ENCODE data around the gene OSBPL5. TPM values are rescaled to one million over a fixed set of nuclear protein-coding genes. Genes with fewer than 3 reads are reported as not detected.

Gene OSBPL5
- total RNA-seq, 1 experiment from 2014 or later = 16.1 TPM

- DNase-seq = peak; percentile 83
- H3K27ac Mint-ChIP-seq = no peak overlapping the region; a peak in 1 of 7 replicates
- no CpG with 5 or more reads among the region's 14 CpGs for WGBS (ENCODE audit: extremely low coverage, insufficient read length, low lambda C conversion rate)
Observed at GRCh38 chr11:3109921-3110706, 55.0 kb downstream of the OSBPL5 start.

More at GRCh38 chr11:3109921-3110706, 55.0 kb downstream of the OSBPL5 start:
- peak; percentile 85 for TF ChIP-seq CTCF (conservative IDR thresholded peaks at IDR 0.05)
- Mint-ChIP-seq H3K9me3 (peaks cover 33 to 37% of the 10 kb centered on the region in 2 experiments), H3K4me1 (peaks cover 18 to 28% of the 10 kb centered on the region in 2 experiments), H3K27me3 (ENCODE audit: low read depth) (peaks cover 2% of the 10 kb centered on the region; the same call in 1 of the 2 replicates), H3K4me3 (no peak overlapping the region), H3K36me3 (ENCODE audit: insufficient read depth in 1 of 3, low read depth in 3 of 3) (peaks cover 37 to 46% (median 38%) of the 10 kb centered on the region in 3 experiments)
- H2BK5ac ChIP-seq (ENCODE audit: insufficient read length, low read length) = no peak overlapping the region
- no peak overlapping the region for H2BK12ac ChIP-seq (ENCODE audit: insufficient read length, low read depth, low read length)
- H3K23me2 ChIP-seq (ENCODE audit: insufficient read length, low read depth, low read length, poor library complexity, severe bottlenecking) = no peaks in the 10 kb centered on the region
- no peak overlapping the region for H3K14ac ChIP-seq (ENCODE audit: insufficient read depth, low read length)
- H3K9me3 ChIP-seq (ENCODE audit: control insufficient read depth, low read depth, low read length) = peaks cover 9% of the 10 kb centered on the region
- H3K27ac ChIP-seq (ENCODE audit: insufficient read length, low read depth, low read length) = no peak overlapping the region
- H3K79me1 ChIP-seq (ENCODE audit: insufficient read depth, low read depth, low read length, poor library complexity, severe bottlenecking) = no peaks in the 10 kb centered on the region
- no peak overlapping the region for H3T11ph ChIP-seq (ENCODE audit: low read length)
- H4K91ac ChIP-seq (ENCODE audit: insufficient read length, low read depth, low read length) = no peak overlapping the region
- no peak overlapping the region for H3K9ac ChIP-seq (ENCODE audit: extremely low read depth, insufficient read length, low read length)
- no peak overlapping the region for H3K56ac ChIP-seq (ENCODE audit: insufficient read length, low read depth, low read length)
- no peaks in the 10 kb centered on the region for H3K4me1 ChIP-seq (ENCODE audit: insufficient read depth, low read length)
- H3K79me2 ChIP-seq (ENCODE audit: insufficient read depth, low read length) = no peaks in the 10 kb centered on the region
- H4K20me1 ChIP-seq (ENCODE audit: control insufficient read depth, insufficient read depth, insufficient read length) = no peaks in the 10 kb centered on the region
- no peaks in the 10 kb centered on the region for H3K27me3 ChIP-seq (ENCODE audit: insufficient read depth, low read length)
- H3K4ac ChIP-seq (ENCODE audit: low read depth, low read length) = no peak overlapping the region
- no peak overlapping the region for H2AK5ac ChIP-seq (ENCODE audit: insufficient read length, low read length)
- no peak overlapping the region for H2AFZ ChIP-seq (ENCODE audit: low read length)
- H2BK15ac ChIP-seq (ENCODE audit: low read depth, low read length) = no peak overlapping the region
- no peak overlapping the region for H3K18ac ChIP-seq (ENCODE audit: insufficient read length, low read depth, low read length)
- H4K8ac ChIP-seq (replicated peaks; ENCODE audit: insufficient read length, low read depth, low read length) = no peak overlapping the region
- H4K5ac ChIP-seq (ENCODE audit: insufficient read length, low read depth, low read length) = no peak overlapping the region
- no peak overlapping the region for H2BK120ac ChIP-seq (ENCODE audit: low read depth, low read length, poor library complexity, severe bottlenecking)
- no peak overlapping the region for H3K4me2 ChIP-seq (ENCODE audit: insufficient read depth, insufficient read length, low read length)
- H2BK20ac ChIP-seq (ENCODE audit: low read depth, low read length, poor library complexity, severe bottlenecking) = no peak overlapping the region
- H3K23ac ChIP-seq (ENCODE audit: insufficient read length, low read depth, low read length) = no peak overlapping the region
